ENCODE data around the gene TSPAN32.

The TSPAN32 gene

DNA sequence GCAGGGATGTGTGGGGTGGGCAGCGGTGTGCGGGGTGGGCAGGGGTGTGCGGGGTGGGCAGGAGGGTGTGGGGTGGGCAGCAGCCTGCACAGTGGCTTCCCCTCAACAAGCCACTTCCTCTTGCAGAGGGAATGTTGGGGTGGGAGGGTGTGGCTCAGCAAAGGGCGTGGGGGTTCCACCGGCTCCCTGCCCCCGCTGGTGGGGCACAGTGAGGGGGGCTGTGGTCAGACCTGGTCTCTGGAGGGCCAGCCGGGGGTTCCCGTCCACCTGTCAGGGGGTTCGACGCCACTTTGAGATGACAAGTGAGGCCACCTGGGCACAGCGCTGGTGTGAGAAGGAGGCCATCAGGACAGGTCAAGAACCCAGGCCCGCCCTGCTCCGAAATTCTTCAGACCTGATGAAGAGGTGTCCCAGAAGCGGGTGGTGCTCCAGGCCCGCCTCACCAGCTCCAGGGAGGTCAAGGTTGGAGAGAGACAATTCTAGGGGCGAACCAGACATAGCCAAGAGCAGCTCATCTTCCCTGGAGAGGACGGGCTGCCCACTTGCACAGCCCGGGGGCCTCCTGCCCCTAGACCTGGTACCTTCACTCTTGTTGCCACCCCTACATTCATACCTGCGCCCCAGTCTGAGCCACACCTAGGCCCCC is 1.4 kb upstream of the TSPAN32 start:
- no peak for TF ChIP-seq ZC3H10 (CRISPR knock-in tag; IDR thresholded peaks at IDR 0.05)
- TF ChIP-seq, protein P1, sequence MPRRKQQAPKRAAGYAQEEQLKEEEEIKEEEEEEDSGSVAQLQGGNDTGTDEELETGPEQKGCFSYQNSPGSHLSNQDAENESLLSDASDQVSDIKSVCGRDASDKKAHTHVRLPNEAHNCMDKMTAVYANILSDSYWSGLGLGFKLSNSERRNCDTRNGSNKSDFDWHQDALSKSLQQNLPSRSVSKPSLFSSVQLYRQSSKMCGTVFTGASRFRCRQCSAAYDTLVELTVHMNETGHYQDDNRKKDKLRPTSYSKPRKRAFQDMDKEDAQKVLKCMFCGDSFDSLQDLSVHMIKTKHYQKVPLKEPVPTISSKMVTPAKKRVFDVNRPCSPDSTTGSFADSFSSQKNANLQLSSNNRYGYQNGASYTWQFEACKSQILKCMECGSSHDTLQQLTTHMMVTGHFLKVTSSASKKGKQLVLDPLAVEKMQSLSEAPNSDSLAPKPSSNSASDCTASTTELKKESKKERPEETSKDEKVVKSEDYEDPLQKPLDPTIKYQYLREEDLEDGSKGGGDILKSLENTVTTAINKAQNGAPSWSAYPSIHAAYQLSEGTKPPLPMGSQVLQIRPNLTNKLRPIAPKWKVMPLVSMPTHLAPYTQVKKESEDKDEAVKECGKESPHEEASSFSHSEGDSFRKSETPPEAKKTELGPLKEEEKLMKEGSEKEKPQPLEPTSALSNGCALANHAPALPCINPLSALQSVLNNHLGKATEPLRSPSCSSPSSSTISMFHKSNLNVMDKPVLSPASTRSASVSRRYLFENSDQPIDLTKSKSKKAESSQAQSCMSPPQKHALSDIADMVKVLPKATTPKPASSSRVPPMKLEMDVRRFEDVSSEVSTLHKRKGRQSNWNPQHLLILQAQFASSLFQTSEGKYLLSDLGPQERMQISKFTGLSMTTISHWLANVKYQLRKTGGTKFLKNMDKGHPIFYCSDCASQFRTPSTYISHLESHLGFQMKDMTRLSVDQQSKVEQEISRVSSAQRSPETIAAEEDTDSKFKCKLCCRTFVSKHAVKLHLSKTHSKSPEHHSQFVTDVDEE (CRISPR knock-in tag; IDR thresholded peaks at IDR 0.05): no peak
- TF ChIP-seq ZNF70 (CRISPR knock-in tag; IDR thresholded peaks at IDR 0.05): no peak
- no peak for ATAC-seq

DNA sequence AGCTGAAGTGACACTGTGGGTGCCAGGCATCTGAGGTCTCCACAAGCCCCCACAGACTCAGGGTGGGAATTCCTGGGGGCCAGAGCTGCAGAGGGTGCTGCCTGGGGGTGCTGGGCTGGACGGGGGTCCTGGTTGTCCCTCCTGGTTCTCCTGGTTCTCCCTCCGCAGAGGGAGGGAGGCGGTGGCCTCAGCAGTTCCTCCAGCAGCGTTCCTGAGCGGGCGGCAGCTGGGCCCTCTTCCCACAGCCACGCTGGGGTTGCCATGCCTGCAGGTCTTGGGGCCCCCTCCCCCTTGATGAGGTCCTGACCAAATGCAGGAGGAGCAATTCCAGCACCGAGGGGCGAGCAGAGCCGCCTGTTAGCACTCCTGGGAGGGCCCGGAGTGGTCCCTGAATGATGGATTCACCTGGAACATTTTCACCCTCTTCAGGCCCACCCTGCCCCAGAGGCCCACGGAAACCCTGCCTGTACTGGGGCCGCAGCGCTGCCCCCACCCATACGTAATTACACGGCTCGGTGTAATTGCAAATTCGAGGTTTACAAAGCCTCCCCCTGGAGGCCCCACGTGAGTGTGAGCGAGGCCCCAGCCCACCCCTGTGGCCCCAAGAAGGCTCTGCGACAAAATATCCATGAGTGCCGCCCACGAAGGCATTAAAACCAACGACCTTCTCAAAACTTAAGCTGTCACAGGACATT is 730 bp upstream of the TSPAN32 start:
- no peak for ATAC-seq
- TF ChIP-seq ZFP3 (CRISPR knock-in tag; IDR thresholded peaks at IDR 0.05) (no peak), ZNF8 (CRISPR knock-in tag; IDR thresholded peaks at IDR 0.05) (no peak), TOX (CRISPR knock-in tag; IDR thresholded peaks at IDR 0.05; ENCODE audit: borderline replicate concordance) (no peak), GLIS3 (CRISPR knock-in tag; IDR thresholded peaks at IDR 0.05) (no peak), ZNF565 (CRISPR knock-in tag; conservative IDR thresholded peaks at IDR 0.05; ENCODE audit: low read depth) (no peak), ZC3H10 (CRISPR knock-in tag; IDR thresholded peaks at IDR 0.05) (no peak), PPARA (CRISPR knock-in tag; IDR thresholded peaks at IDR 0.05; ENCODE audit: borderline replicate concordance) (no peak), TCF4 (CRISPR knock-in tag; IDR thresholded peaks at IDR 0.05; ENCODE audit: borderline replicate concordance) (no peak), ZNF70 (CRISPR knock-in tag; IDR thresholded peaks at IDR 0.05) (no peak), ARNTL (CRISPR knock-in tag; IDR thresholded peaks at IDR 0.05; ENCODE audit: borderline replicate concordance, low read depth) (no peak), CSDC2 (CRISPR knock-in tag; IDR thresholded peaks at IDR 0.05) (no peak), SNAI2 (CRISPR knock-in tag; IDR thresholded peaks at IDR 0.05) (no peak), OSR1 (CRISPR knock-in tag; IDR thresholded peaks at IDR 0.05) (no peak), ESRRG (CRISPR knock-in tag; IDR thresholded peaks at IDR 0.05) (no peak)
- TF ChIP-seq, protein P2, sequence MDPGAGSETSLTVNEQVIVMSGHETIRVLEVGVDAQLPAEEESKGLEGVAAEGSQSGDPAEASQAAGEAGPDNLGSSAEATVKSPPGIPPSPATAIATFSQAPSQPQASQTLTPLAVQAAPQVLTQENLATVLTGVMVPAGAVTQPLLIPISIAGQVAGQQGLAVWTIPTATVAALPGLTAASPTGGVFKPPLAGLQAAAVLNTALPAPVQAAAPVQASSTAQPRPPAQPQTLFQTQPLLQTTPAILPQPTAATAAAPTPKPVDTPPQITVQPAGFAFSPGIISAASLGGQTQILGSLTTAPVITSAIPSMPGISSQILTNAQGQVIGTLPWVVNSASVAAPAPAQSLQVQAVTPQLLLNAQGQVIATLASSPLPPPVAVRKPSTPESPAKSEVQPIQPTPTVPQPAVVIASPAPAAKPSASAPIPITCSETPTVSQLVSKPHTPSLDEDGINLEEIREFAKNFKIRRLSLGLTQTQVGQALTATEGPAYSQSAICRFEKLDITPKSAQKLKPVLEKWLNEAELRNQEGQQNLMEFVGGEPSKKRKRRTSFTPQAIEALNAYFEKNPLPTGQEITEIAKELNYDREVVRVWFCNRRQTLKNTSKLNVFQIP (CRISPR knock-in tag; IDR thresholded peaks at IDR 0.05; ENCODE audit: borderline replicate concordance, low read depth): no peak
- TF ChIP-seq, protein P1 (CRISPR knock-in tag; IDR thresholded peaks at IDR 0.05): no peak
- TF ChIP-seq, protein P3, sequence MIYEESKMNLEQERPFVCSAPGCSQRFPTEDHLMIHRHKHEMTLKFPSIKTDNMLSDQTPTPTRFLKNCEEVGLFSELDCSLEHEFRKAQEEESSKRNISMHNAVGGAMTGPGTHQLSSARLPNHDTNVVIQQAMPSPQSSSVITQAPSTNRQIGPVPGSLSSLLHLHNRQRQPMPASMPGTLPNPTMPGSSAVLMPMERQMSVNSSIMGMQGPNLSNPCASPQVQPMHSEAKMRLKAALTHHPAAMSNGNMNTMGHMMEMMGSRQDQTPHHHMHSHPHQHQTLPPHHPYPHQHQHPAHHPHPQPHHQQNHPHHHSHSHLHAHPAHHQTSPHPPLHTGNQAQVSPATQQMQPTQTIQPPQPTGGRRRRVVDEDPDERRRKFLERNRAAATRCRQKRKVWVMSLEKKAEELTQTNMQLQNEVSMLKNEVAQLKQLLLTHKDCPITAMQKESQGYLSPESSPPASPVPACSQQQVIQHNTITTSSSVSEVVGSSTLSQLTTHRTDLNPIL (CRISPR knock-in tag; IDR thresholded peaks at IDR 0.05; ENCODE audit: low read depth): no peak

DNA sequence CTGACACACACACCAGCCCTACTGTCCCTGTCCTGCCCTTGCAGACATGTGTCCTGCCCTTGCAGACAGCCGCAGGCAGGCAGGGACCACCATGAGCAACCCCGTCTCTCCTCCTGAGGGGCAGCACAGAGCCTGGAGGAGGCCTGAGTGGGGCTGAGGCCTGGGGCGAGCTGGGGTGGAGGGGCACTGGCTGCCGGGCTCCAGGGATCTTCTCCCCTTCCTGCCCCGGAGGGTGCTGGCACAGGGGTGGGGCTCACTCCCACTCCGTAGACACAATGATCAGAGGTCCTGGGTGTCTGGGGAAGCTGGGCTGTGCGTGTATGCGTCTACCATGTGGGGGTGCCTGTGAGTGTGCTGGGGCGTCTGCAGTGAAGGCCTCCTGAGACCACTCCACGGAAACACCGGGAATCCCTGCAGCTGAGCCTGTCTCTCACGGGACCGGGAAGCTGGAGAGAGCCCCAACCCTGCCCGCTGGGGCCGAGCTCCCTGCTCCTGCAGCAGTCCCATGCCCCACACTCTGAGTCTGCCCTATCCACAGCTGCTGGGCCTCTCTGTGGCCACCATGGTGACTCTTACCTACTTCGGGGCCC is 588 bp downstream of the TSPAN32 start:
- TF ChIP-seq TOX (CRISPR knock-in tag; IDR thresholded peaks at IDR 0.05; ENCODE audit: borderline replicate concordance) (no peak), ZNF8 (CRISPR knock-in tag; IDR thresholded peaks at IDR 0.05) (no peak), BACH2 (CRISPR knock-in tag; IDR thresholded peaks at IDR 0.05; ENCODE audit: borderline replicate concordance) (no peak)
- no peak for ATAC-seq

Data from SK-N-SH treated with all-trans-retinoic acid at 6 μM for 48 hours (cell line).